Left ventricle myocardium inferior (tissue), 1 donor: ENCODE results near the gene EPRS1. TPM values are rescaled to one million over a fixed set of nuclear protein-coding genes. Genes with fewer than 3 reads are reported as not detected.
"Not testable (repeated sequence)": the region's sequence is repeated elsewhere in the genome, so short reads cannot be mapped to it uniquely, and the experiment has no call there.

Experiments
- DNase-seq: peaks from one replicate; pipeline ENCODE4 v3.0.0-alpha.2; 2020
- H3K27ac ChIP-seq: fragments of 200-600 bp; replicated peaks from 2 replicates; pipeline ENCODE4 v1.8.0; 2021
- H3K27me3 ChIP-seq: fragments of 200-600 bp; 2 replicates; pipeline ENCODE4 v1.8.0; 2021; ENCODE audit warnings: low read depth
- H3K36me3 ChIP-seq: fragments of 200-600 bp; 2 replicates; pipeline ENCODE4 v1.8.0; 2021
- H3K4me1 ChIP-seq: fragments of 200-600 bp; 2 replicates; pipeline ENCODE4 v1.8.0; 2021
- H3K4me3 ChIP-seq: fragments of 200-600 bp; 2 replicates; pipeline ENCODE4 v1.8.0; 2021; ENCODE audit warnings: mild to moderate bottlenecking, moderate library complexity
- H3K9me3 ChIP-seq: fragments of 200-600 bp; replicated peaks from 2 replicates; pipeline ENCODE4 v1.8.0; 2021
- intact Hi-C: fragments of 100-400 bp; cut with micrococcal nuclease; formaldehyde crosslinking; loops from one replicate; pipeline ENCODE4 v1.11.0; 2022
- total RNA-seq: library from RNA; stranded (reverse); fragmentation: NEBNext Ultra II Directional; extraction: Animal tissue kit (Norgen Biotek cat#: 25700); gene quantifications from one replicate; pipeline ENCODE4 v1.2.1, GENCODE V29; 2021
- TF ChIP-seq, protein P1 (sequence below): fragments of 200-600 bp; IDR thresholded peaks from 2 replicates; pipeline ENCODE4 v1.8.0; 2021; ENCODE audit warnings: antibody characterized with exemption, mild to moderate bottlenecking, borderline replicate concordance
- donor health status: DM: no; HTN: yes; CAD: no; lungs with severe emphysema.

Gene EPRS1
- total RNA-seq, 1 donor from 2014 or later = 56.9 TPM

DNA sequence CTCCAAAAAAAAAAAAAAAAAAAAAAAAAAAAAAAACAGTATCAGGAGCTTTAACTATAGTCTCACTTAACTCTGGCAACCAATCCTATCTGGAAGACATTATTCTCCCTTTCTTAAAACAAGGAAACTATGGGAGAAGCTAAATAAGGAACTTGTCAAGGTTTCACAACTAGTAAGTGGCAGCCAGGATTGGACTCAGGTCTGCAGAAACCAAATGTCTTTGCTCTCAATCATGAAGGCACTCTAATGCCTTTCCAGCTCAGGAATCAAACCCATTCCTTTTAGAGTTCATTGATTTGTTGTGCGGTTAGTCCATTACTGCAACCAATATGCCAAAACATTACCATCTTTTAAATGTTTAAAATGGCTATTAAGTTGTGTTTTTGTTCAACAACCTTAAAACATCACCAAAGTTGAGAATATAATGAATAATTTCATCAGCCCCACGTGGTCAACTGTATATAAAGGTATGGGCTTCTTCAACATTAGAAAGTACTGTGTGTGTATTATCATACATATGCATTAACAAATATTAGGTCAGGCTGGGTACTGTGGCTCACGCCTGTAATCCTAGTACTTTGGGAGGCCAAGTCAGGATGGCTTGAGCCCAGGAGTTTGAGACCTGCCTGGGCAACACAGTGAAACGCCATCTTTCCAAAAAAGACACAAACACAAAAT is 1.5 kb downstream of the EPRS1 start:
- intact Hi-C loops = no loop called here
- Histone ChIP-seq H3K36me3 (peaks cover 13% of the 10 kb centered on the region), H3K4me3 (peak overlapping the region; percentile 90), H3K9me3 (no peaks in the 10 kb centered on the region), H3K4me1 (peaks cover 36% of the 10 kb centered on the region), H3K27ac (peak overlapping the region; percentile 90), H3K27me3 (no peaks in the 10 kb centered on the region)
- TF ChIP-seq, protein P1, sequence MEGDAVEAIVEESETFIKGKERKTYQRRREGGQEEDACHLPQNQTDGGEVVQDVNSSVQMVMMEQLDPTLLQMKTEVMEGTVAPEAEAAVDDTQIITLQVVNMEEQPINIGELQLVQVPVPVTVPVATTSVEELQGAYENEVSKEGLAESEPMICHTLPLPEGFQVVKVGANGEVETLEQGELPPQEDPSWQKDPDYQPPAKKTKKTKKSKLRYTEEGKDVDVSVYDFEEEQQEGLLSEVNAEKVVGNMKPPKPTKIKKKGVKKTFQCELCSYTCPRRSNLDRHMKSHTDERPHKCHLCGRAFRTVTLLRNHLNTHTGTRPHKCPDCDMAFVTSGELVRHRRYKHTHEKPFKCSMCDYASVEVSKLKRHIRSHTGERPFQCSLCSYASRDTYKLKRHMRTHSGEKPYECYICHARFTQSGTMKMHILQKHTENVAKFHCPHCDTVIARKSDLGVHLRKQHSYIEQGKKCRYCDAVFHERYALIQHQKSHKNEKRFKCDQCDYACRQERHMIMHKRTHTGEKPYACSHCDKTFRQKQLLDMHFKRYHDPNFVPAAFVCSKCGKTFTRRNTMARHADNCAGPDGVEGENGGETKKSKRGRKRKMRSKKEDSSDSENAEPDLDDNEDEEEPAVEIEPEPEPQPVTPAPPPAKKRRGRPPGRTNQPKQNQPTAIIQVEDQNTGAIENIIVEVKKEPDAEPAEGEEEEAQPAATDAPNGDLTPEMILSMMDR = no peak
- DNase-seq = no peak

- Histone ChIP-seq H3K27me3 (no peaks in the 10 kb centered on the region), H3K4me3 (no peak overlapping the region), H3K9me3 (no peaks in the 10 kb centered on the region), H3K36me3 (peaks cover 24% of the 10 kb centered on the region), H3K27ac (no peak overlapping the region), H3K4me1 (peaks cover 36% of the 10 kb centered on the region)
- intact Hi-C loops = no loop called here
- TF ChIP-seq, protein P1 = no peak
- DNase-seq = no peak
These were observed 2.7 kb downstream of the EPRS1 start for GRCh38 chr1:220043646-220044045.

DNA sequence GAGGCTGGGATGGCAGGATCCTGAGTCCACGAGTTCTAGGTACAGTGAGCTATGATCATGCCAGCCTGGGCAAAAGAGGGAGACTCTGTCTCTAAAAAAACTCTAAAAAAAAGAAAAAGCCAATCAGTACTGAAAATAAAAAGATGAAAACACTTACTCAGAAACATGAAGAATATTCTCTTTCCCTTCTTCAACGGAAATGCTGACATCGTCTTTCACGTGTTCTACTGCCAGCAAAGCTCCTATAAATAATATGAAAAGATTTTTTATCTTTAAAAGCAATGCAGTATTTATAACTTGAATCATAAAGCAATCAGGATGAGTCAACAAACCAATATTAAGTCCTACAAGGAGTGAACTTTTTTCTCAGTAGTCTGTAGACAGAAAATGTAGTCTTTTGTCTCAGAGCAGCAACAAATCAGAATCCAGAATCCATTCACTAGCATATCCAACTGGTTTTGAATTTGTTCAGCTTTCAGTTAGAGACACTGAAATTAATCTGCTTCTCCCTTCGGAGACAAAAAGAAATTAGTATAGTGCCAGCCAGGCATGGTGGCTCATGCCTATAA is 6.2 kb downstream of the EPRS1 start:
- peaks cover 20% of the 10 kb centered on the region for H3K4me1 ChIP-seq
- TF ChIP-seq, protein P1 = no peak
- no peaks in the 10 kb centered on the region for H3K27me3 ChIP-seq
- H3K36me3 ChIP-seq = peaks cover 35% of the 10 kb centered on the region
- no peaks in the 10 kb centered on the region for H3K9me3 ChIP-seq
- no peak for DNase-seq
- no peak overlapping the region for H3K27ac ChIP-seq
- H3K4me3 ChIP-seq = no peak overlapping the region
- intact Hi-C loops = no loop called here

DNA sequence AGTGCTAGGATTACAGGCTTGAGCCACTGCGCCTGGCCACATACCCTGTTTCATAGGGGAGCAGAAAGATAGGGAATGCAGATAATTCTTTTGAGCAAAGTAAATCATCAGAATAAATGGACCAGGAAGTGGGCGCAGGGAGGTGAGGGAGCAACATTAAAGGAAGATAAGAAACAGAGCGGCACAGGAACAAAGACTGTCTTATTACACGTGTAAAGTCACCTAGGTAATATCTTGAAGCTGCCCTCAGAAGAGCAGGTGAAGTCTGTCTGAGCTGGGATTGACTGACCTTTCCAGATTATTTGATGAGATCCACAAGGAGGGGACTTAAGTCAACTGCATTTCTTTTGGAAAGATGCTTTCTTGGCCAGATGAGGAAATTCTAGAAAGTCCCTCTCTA is 7.7 kb downstream of the EPRS1 start:
- H3K4me3 ChIP-seq = no peak overlapping the region
- no peaks in the 10 kb centered on the region for H3K9me3 ChIP-seq
- H3K27ac ChIP-seq = no peak overlapping the region
- no peaks in the 10 kb centered on the region for H3K27me3 ChIP-seq
- H3K4me1 ChIP-seq = peaks cover 5% of the 10 kb centered on the region
- DNase-seq = no peak
- intact Hi-C loops = no loop called here
- TF ChIP-seq, protein P1 = no peak
- H3K36me3 ChIP-seq = peaks cover 44% of the 10 kb centered on the region

DNA sequence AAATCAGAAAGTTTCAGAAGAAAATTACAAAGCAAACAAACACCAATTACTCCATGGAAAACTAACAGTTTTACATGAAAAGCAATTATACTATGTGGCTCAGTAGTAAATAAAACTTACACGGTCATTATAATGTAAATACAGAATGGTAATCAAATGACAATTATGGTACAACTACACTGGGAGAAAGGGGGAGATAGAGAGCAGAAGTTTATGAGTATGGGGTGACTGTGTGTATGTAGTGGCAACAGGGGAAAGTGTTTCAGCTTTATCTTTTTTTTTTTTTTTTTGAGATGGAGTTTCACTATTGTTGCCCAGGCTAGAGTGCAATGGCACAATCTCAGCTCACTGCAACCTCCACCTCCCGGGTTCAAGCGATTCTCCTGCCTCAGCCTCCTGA is 8.5 kb downstream of the EPRS1 start:
- peaks cover 52% of the 10 kb centered on the region for H3K36me3 ChIP-seq
- H3K27ac ChIP-seq, H3K9me3 ChIP-seq, H3K27me3 ChIP-seq, intact Hi-C loops, DNase-seq, H3K4me3 ChIP-seq, H3K4me1 ChIP-seq: not testable (repeated sequence)

GRCh38 chr1:220032911-220033310 is 13.4 kb downstream of the EPRS1 start:
- intact Hi-C loops = no loop called here
- no peak overlapping the region for H3K4me3 ChIP-seq
- no peaks in the 10 kb centered on the region for H3K9me3 ChIP-seq
- no peaks in the 10 kb centered on the region for H3K4me1 ChIP-seq
- no peak overlapping the region for H3K27ac ChIP-seq
- peaks cover 65% of the 10 kb centered on the region for H3K36me3 ChIP-seq
- no peak for DNase-seq
- TF ChIP-seq, protein P1 = no peak
- no peaks in the 10 kb centered on the region for H3K27me3 ChIP-seq
